SU-DHL-6 (cell line): Measurements from ENCODE around the gene WSCD2.

ENCODE experiments used
- CTCF ChIP-seq: fragments of 200-600 bp; sonication (generic); IDR thresholded peaks from one replicate; pipeline ENCODE4 v1.5.1; 2017; ENCODE audit warnings: antibody characterized with exemption, mild to moderate bottlenecking, low read length, moderate library complexity; ENCODE audit not compliant: insufficient read depth, poor library complexity, severe bottlenecking
- EZH2phosphoT487 ChIP-seq: fragments of 200-600 bp; sonication (generic), shearing (Covaris generic); conservative IDR thresholded peaks from 2 replicates; pipeline ENCODE4 v1.6.1; 2018; ENCODE audit warnings: mild to moderate bottlenecking, antibody characterized with exemption, low read length, moderate library complexity, mixed read lengths

DNA sequence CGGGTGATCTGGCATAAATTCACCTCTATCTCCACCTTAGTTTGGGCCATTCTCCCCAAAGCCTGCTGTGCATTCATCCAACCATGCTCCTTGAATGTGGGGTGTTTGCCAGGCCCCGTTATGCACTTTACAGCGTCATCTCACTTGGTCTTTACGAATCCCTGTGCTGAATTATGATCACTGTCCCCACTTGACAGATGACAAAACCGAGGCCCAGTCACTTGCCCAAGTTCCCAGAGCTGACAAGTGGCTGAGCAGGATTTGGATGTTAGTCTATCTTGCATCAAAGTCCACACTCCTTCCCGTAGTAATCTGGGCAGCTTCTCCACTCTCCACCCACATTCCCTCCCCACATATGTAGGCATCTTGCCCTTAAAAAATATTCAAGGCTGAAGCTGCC lies 44.8 kb downstream of the WSCD2 start:
- TF ChIP-seq CTCF (no peak), EZH2phosphoT487 (no peak)
